ENCODE results near the gene LRRC1. TPM values are rescaled to one million over a fixed set of nuclear protein-coding genes. Genes with fewer than 3 reads are reported as not detected.

The LRRC1 gene
- total RNA-seq, 1 experiment from 2014 or later: 10.3 TPM

- Histone ChIP-seq H4K91ac (ENCODE audit: insufficient read length, low read depth, low read length) (no peak overlapping the region), H3K79me2 (ENCODE audit: insufficient read depth, low read length) (no peaks in the 10 kb centered on the region), H2AFZ (ENCODE audit: low read length) (no peak overlapping the region), H3K14ac (ENCODE audit: insufficient read depth, low read length) (no peak overlapping the region), H3K4ac (ENCODE audit: low read depth, low read length) (no peak overlapping the region), H3K27ac (ENCODE audit: insufficient read length, low read depth, low read length) (no peak overlapping the region), H4K8ac (replicated peaks; ENCODE audit: insufficient read length, low read depth, low read length) (no peak overlapping the region), H3K56ac (ENCODE audit: insufficient read length, low read depth, low read length) (no peak overlapping the region), H4K5ac (ENCODE audit: insufficient read length, low read depth, low read length) (no peak overlapping the region), H3K9me3 (ENCODE audit: control insufficient read depth, low read depth, low read length) (no peaks in the 10 kb centered on the region), H3K9ac (ENCODE audit: extremely low read depth, insufficient read length, low read length) (no peak overlapping the region), H3K4me2 (ENCODE audit: insufficient read depth, insufficient read length, low read length) (no peak overlapping the region), H2BK20ac (ENCODE audit: low read depth, low read length, poor library complexity, severe bottlenecking) (no peak overlapping the region), H3K18ac (ENCODE audit: insufficient read length, low read depth, low read length) (no peak overlapping the region), H3T11ph (ENCODE audit: low read length) (no peak overlapping the region), H4K20me1 (ENCODE audit: control insufficient read depth, insufficient read depth, insufficient read length) (no peaks in the 10 kb centered on the region), H2BK15ac (ENCODE audit: low read depth, low read length) (no peak overlapping the region), H3K23me2 (ENCODE audit: insufficient read length, low read depth, low read length, poor library complexity, severe bottlenecking) (no peaks in the 10 kb centered on the region), H3K4me1 (ENCODE audit: insufficient read depth, low read length) (no peaks in the 10 kb centered on the region; the same call in 1 of the 2 replicates), H3K27me3 (ENCODE audit: insufficient read depth, low read length) (no peaks in the 10 kb centered on the region), H2BK5ac (ENCODE audit: insufficient read length, low read length) (no peak overlapping the region), H2AK5ac (ENCODE audit: insufficient read length, low read length) (no peak overlapping the region), H2BK12ac (ENCODE audit: insufficient read length, low read depth, low read length) (no peak overlapping the region), H3K79me1 (ENCODE audit: insufficient read depth, low read depth, low read length, poor library complexity, severe bottlenecking) (no peaks in the 10 kb centered on the region), H3K23ac (ENCODE audit: insufficient read length, low read depth, low read length) (no peak overlapping the region), H2BK120ac (ENCODE audit: low read depth, low read length, poor library complexity, severe bottlenecking) (no peak overlapping the region)
- no peak for TF ChIP-seq CTCF (conservative IDR thresholded peaks at IDR 0.05)
- DNase-seq: no peak
- H3K9me3 Mint-ChIP-seq: peaks cover 3 to 6% of the 10 kb centered on the region in 2 experiments; a peak in 4 of 5 replicates
- peaks cover 8 to 19% of the 10 kb centered on the region in 2 experiments for H3K4me1 Mint-ChIP-seq
- whole genome bisulfite sequencing (ENCODE audit: extremely low coverage, insufficient read length, low lambda C conversion rate): no CpG with 5 or more reads among the region's 3 CpGs
- peaks cover 4 to 6% (median 4%) of the 10 kb centered on the region in 3 experiments; a peak in 5 of 7 replicates for H3K36me3 Mint-ChIP-seq (ENCODE audit: insufficient read depth in 1 of 3, low read depth in 3 of 3)
- no peak overlapping the region for H3K4me3 Mint-ChIP-seq
- H3K27me3 Mint-ChIP-seq (ENCODE audit: low read depth): no peaks in the 10 kb centered on the region; the same call in 1 of the 2 replicates
- no peak overlapping the region; a peak in 1 of 7 replicates for H3K27ac Mint-ChIP-seq
Observed at GRCh38 chr6:53837865-53838769, 43.3 kb downstream of the LRRC1 start.

Data from H9 (cell line).